ENCODE data around the gene KRTAP17-1.

DNA sequence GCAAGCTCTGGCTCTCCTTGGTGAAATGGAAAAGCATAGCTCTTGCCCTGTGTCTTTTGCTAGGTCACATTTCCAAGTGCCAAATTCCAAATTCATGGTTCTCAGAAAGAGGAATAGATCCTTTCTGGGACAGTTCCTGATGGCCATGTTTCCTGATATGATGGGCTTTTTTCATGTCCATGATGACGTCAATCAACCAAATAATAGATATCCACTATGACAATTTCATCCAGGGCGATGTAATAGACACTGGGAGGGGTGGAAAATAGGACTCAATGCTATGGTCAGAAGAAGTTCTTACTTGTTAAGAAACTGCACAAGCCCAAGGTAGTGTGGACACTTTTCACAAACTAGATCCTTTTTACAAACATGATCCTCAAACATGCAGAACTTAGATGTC, 35.7 kb upstream of the KRTAP17-1 start:
- TF ChIP-seq, protein P1, sequence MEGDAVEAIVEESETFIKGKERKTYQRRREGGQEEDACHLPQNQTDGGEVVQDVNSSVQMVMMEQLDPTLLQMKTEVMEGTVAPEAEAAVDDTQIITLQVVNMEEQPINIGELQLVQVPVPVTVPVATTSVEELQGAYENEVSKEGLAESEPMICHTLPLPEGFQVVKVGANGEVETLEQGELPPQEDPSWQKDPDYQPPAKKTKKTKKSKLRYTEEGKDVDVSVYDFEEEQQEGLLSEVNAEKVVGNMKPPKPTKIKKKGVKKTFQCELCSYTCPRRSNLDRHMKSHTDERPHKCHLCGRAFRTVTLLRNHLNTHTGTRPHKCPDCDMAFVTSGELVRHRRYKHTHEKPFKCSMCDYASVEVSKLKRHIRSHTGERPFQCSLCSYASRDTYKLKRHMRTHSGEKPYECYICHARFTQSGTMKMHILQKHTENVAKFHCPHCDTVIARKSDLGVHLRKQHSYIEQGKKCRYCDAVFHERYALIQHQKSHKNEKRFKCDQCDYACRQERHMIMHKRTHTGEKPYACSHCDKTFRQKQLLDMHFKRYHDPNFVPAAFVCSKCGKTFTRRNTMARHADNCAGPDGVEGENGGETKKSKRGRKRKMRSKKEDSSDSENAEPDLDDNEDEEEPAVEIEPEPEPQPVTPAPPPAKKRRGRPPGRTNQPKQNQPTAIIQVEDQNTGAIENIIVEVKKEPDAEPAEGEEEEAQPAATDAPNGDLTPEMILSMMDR (IDR thresholded peaks at IDR 0.05): no peak
- TF ChIP-seq POLR2A (IDR thresholded peaks at IDR 0.05): no peak

Data from thyroid gland (tissue), 4 donors.